ENCODE data around the gene PDZD2. TPM values are rescaled to one million over a fixed set of nuclear protein-coding genes. Genes with fewer than 3 reads are reported as not detected.

PDZD2 gene
- total RNA-seq, 1 donor = 0.36 TPM

DNA sequence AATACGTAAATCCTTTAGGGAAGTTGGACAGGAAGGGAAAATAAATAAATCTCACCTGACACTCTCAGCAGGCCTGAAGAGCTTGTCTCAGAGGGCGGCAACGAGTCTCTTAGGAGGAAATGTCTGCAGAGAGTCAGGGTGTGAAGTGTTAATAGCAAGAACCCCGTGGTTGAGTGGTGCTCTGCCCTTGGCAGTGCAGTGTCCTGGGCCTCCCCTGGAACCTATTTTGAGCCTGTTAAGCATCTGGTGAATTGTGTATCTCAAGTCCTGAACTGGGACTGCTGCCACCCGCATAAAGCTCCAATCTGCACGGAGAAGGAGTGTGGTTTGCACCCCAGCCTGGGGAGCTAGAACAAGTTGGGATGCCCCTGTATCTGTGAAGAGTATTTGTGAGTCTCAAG lies 323.4 kb downstream of the PDZD2 start:
- Histone ChIP-seq H3K27me3 (ENCODE audit: insufficient read depth, low read length) (peaks cover 47% of the 10 kb centered on the region), H4K20me1 (ENCODE audit: insufficient read depth, low read length) (no peaks in the 10 kb centered on the region), H3K79me2 (ENCODE audit: insufficient read depth, low read length) (no peaks in the 10 kb centered on the region), H2AFZ (ENCODE audit: low read length) (no peak overlapping the region), H3K9me3 (ENCODE audit: low read depth, low read length) (no peaks in the 10 kb centered on the region), H3K36me3 (ENCODE audit: insufficient read depth, low read length) (no peaks in the 10 kb centered on the region), H3K4me2 (ENCODE audit: insufficient read depth, low read length) (no peak overlapping the region), H3K4me3 (ENCODE audit: insufficient read depth, low read length) (no peak overlapping the region), H3K4me1 (ENCODE audit: insufficient read depth, low read length) (peaks cover 9% of the 10 kb centered on the region), H3K27ac (ENCODE audit: low read depth, low read length) (no peak overlapping the region)
- TF ChIP-seq, protein P1, sequence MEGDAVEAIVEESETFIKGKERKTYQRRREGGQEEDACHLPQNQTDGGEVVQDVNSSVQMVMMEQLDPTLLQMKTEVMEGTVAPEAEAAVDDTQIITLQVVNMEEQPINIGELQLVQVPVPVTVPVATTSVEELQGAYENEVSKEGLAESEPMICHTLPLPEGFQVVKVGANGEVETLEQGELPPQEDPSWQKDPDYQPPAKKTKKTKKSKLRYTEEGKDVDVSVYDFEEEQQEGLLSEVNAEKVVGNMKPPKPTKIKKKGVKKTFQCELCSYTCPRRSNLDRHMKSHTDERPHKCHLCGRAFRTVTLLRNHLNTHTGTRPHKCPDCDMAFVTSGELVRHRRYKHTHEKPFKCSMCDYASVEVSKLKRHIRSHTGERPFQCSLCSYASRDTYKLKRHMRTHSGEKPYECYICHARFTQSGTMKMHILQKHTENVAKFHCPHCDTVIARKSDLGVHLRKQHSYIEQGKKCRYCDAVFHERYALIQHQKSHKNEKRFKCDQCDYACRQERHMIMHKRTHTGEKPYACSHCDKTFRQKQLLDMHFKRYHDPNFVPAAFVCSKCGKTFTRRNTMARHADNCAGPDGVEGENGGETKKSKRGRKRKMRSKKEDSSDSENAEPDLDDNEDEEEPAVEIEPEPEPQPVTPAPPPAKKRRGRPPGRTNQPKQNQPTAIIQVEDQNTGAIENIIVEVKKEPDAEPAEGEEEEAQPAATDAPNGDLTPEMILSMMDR (IDR thresholded peaks at IDR 0.05; ENCODE audit: extremely low read depth, low read depth, low read length) = no peak
- DNase-seq (ENCODE audit: insufficient read length, low spot score, missing footprints) = no peak

DNA sequence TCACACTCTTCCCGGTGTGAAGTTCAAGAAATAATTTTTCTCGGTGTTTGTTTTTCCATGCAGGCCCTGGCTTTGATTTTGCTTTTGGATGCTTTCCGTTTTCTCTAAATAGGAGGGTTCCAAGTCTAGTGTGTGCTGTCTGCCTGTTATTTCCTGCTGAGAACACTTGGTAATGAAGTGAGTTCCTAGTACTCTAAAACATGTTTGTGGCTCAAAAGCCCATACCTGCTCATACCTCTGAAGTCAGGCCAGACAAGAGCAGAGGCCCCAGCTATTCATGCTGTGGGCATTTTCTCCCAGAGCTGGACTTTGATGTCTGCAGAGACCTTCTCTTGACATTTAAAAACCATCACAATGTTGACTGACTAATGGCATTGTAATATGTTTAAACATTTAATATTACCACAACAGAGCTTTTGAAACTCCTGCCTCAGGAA lies 324.0 kb downstream of the PDZD2 start:
- no peak overlapping the region for H3K4me2 ChIP-seq (ENCODE audit: insufficient read depth, low read length)
- H4K20me1 ChIP-seq (ENCODE audit: insufficient read depth, low read length) = no peaks in the 10 kb centered on the region
- H3K27me3 ChIP-seq (ENCODE audit: insufficient read depth, low read length) = peaks cover 42% of the 10 kb centered on the region
- no peaks in the 10 kb centered on the region for H3K79me2 ChIP-seq (ENCODE audit: insufficient read depth, low read length)
- H3K36me3 ChIP-seq (ENCODE audit: insufficient read depth, low read length) = no peaks in the 10 kb centered on the region
- H3K4me3 ChIP-seq (ENCODE audit: insufficient read depth, low read length) = no peak overlapping the region
- H3K4me1 ChIP-seq (ENCODE audit: insufficient read depth, low read length) = peaks cover 9% of the 10 kb centered on the region
- H2AFZ ChIP-seq (ENCODE audit: low read length) = no peak overlapping the region
- DNase-seq (ENCODE audit: insufficient read length, low spot score, missing footprints) = no peak
- H3K27ac ChIP-seq (ENCODE audit: low read depth, low read length) = no peak overlapping the region
- H3K9me3 ChIP-seq (ENCODE audit: low read depth, low read length) = no peaks in the 10 kb centered on the region
- TF ChIP-seq, protein P1 (IDR thresholded peaks at IDR 0.05; ENCODE audit: extremely low read depth, low read depth, low read length) = no peak

DNA sequence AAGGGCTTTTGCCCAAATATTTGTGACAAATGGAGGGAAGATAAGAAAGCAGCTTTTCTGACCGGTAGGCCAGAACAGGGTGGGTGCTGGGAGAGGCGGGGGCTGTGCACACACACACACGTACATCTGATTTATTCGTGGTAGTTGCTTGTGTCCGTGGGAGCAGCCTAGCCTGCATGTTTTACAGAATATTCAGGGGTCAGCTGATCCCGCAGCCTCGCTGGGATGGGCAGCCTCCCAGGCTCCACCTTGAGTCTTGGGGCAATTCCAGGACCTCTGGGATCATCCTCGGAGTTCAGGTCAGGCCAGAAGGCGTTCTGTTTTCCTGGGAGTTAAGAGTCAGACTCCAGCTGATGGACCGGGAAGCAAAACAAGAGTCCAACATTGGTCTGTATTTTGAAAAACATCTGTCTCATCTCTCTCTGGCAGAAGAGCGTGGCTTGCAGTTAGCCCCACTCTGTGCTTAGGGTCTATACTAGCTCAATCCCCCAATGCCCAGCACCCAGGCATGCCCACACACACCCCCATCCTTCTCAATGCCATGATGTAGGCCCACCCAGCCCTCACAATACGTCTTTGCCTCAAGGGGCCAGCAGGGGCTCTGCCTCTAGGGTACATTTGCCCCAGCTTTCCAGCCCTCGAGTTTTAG lies 324.6 kb downstream of the PDZD2 start:
- Histone ChIP-seq H3K79me2 (ENCODE audit: insufficient read depth, low read length) (no peaks in the 10 kb centered on the region), H3K9me3 (ENCODE audit: low read depth, low read length) (no peaks in the 10 kb centered on the region), H2AFZ (ENCODE audit: low read length) (no peak overlapping the region), H3K36me3 (ENCODE audit: insufficient read depth, low read length) (no peaks in the 10 kb centered on the region), H3K27me3 (ENCODE audit: insufficient read depth, low read length) (peaks cover 42% of the 10 kb centered on the region), H3K4me1 (ENCODE audit: insufficient read depth, low read length) (peaks cover 9% of the 10 kb centered on the region), H4K20me1 (ENCODE audit: insufficient read depth, low read length) (no peaks in the 10 kb centered on the region), H3K4me3 (ENCODE audit: insufficient read depth, low read length) (no peak overlapping the region), H3K4me2 (ENCODE audit: insufficient read depth, low read length) (no peak overlapping the region), H3K27ac (ENCODE audit: low read depth, low read length) (no peak overlapping the region)
- DNase-seq (ENCODE audit: insufficient read length, low spot score, missing footprints) = no peak
- TF ChIP-seq, protein P1 (IDR thresholded peaks at IDR 0.05; ENCODE audit: extremely low read depth, low read depth, low read length) = no peak

DNA sequence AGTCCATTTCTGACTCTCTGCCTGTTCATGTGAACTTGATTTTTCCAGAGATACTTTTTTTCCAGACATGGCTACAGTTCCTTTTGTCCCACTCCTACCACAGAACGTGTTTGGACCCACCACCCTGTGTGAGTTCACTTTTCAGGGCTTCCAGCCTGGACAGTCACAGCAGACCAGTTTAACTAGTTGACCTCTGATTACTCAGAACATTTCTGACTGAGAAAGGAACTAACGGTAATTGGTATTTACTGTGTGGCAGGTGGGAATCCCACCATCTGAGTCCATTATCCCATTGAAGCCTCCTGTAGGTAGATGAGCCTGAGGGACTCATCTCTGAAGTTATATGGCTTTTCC lies 325.1 kb downstream of the PDZD2 start:
- no peaks in the 10 kb centered on the region for H3K79me2 ChIP-seq (ENCODE audit: insufficient read depth, low read length)
- H3K4me3 ChIP-seq (ENCODE audit: insufficient read depth, low read length) = no peak overlapping the region
- TF ChIP-seq, protein P1 (IDR thresholded peaks at IDR 0.05; ENCODE audit: extremely low read depth, low read depth, low read length) = no peak
- H3K27ac ChIP-seq (ENCODE audit: low read depth, low read length) = no peak overlapping the region
- H2AFZ ChIP-seq (ENCODE audit: low read length) = no peak overlapping the region
- H4K20me1 ChIP-seq (ENCODE audit: insufficient read depth, low read length) = no peaks in the 10 kb centered on the region
- H3K27me3 ChIP-seq (ENCODE audit: insufficient read depth, low read length) = peaks cover 42% of the 10 kb centered on the region
- no peaks in the 10 kb centered on the region for H3K36me3 ChIP-seq (ENCODE audit: insufficient read depth, low read length)
- H3K4me1 ChIP-seq (ENCODE audit: insufficient read depth, low read length) = peaks cover 9% of the 10 kb centered on the region
- no peaks in the 10 kb centered on the region for H3K9me3 ChIP-seq (ENCODE audit: low read depth, low read length)
- DNase-seq (ENCODE audit: insufficient read length, low spot score, missing footprints) = no peak
- no peak overlapping the region for H3K4me2 ChIP-seq (ENCODE audit: insufficient read depth, low read length)
